ENCODE measurements around the gene CD68.
A peak's percentile ranks its signal among the peaks of the same experiment; 100 is the strongest.

CD68 gene

GRCh38 chr17:7579001-7579833 is at the start of gene CD68:
Gene CD68 (plus strand): TSS chr17:7579638. CDS start chr17:7579678, 40 bp downstream.
- TF ChIP-seq, protein P1, sequence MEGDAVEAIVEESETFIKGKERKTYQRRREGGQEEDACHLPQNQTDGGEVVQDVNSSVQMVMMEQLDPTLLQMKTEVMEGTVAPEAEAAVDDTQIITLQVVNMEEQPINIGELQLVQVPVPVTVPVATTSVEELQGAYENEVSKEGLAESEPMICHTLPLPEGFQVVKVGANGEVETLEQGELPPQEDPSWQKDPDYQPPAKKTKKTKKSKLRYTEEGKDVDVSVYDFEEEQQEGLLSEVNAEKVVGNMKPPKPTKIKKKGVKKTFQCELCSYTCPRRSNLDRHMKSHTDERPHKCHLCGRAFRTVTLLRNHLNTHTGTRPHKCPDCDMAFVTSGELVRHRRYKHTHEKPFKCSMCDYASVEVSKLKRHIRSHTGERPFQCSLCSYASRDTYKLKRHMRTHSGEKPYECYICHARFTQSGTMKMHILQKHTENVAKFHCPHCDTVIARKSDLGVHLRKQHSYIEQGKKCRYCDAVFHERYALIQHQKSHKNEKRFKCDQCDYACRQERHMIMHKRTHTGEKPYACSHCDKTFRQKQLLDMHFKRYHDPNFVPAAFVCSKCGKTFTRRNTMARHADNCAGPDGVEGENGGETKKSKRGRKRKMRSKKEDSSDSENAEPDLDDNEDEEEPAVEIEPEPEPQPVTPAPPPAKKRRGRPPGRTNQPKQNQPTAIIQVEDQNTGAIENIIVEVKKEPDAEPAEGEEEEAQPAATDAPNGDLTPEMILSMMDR (IDR thresholded peaks at IDR 0.05; ENCODE audit: low read depth, low read length), result no peak
- in situ Hi-C loops (cut with HindIII; ENCODE audit: low sequenced_read_pairs), result no loop called here
- peak; percentile 82 for DNase-seq (ENCODE audit: low read depth, low spot score)
- H3K4me3 ChIP-seq (ENCODE audit: low read depth, low read length), result no peak within 1 kb of the TSS

- in situ Hi-C loops (cut with HindIII; ENCODE audit: low sequenced_read_pairs), result no loop called here
- TF ChIP-seq, protein P1 (IDR thresholded peaks at IDR 0.05; ENCODE audit: low read depth, low read length), result no peak
- DNase-seq (ENCODE audit: low read depth, low spot score), result no peak
These were observed 49.2 kb upstream of the CD68 start for GRCh38 chr17:7530023-7530900.

GRCh38 chr17:7538050-7538449 is 41.4 kb upstream of the CD68 start:
- TF ChIP-seq, protein P1 (IDR thresholded peaks at IDR 0.05; ENCODE audit: low read depth, low read length), result no peak
- no peak overlapping the region for H3K4me3 ChIP-seq (ENCODE audit: low read depth, low read length)
- in situ Hi-C loops (cut with HindIII; ENCODE audit: low sequenced_read_pairs), result no loop called here
- DNase-seq (ENCODE audit: low read depth, low spot score), result no peak

More at GRCh38 chr17:7530023-7530900, 49.2 kb upstream of the CD68 start:
- no peak overlapping the region for H3K4me3 ChIP-seq (ENCODE audit: low read depth, low read length)

DNA sequence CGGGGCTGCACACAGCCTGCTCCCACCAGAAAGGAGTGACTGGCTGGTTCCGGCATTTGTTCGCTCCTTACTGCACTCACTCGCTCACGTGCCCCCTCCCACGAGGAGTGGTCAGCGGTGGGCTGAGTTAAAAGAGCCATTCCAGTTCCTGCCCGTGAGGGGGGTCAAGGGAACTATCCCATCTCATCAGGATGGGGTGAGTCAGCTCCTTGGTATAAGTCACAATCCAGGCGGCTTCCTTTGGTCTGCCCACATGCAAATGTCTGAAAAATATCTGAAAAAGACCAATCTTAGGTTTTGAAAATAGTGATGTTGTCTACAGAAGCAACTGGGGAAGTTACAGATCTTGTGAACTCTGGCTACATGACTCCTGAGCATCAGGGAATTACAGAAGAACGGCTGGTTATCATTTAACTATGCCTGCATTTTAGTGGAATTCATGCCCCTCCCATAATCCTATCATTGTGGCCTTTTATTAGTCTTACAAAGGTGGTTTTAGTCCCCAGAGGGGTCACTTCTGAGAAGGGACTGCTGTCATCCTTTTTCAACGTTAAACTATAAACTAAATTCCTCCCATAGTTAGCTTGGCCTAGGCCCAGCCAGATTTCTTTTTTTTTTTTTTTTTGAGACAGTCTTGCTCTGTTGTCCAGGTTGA is 40.4 kb upstream of the CD68 start:
- no peak overlapping the region for H3K4me3 ChIP-seq (ENCODE audit: low read depth, low read length)
- TF ChIP-seq, protein P1 (IDR thresholded peaks at IDR 0.05; ENCODE audit: low read depth, low read length), result no peak
- peak; percentile 38 for DNase-seq (ENCODE audit: low read depth, low spot score)
- in situ Hi-C loops (cut with HindIII; ENCODE audit: low sequenced_read_pairs), result no loop called here

DNA sequence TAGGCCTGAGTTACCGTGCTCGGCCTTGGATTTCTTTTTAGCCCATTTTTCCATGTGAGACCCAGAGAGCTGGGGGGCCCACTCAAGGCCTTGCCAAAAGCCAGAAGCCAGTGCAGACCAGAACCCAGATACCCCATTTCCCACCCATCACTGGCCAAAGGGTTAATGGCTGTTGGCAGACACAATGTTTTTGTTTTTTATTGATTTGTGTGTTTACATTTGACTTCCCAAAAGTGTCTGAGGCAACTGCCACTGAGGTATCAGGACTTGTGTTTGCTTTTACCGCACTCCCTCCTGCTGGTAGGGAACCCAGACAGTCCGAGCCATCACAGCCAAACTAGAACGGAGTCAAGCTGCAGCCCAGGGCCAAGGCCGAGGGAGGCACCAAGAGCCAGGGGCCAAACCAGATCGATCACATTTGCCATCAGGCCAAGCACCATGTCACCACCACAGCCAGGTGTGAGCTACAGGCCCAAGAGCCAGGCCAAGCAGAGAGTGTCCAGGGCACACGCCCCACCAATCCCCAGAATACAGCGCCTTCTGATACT is 38.3 kb upstream of the CD68 start:
- in situ Hi-C loops (cut with HindIII; ENCODE audit: low sequenced_read_pairs), result no loop called here
- TF ChIP-seq, protein P1 (IDR thresholded peaks at IDR 0.05; ENCODE audit: low read depth, low read length), result no peak
- DNase-seq (ENCODE audit: low read depth, low spot score), result no peak
- H3K4me3 ChIP-seq (ENCODE audit: low read depth, low read length), result no peak overlapping the region

GRCh38 chr17:7544911-7545310 is 34.5 kb upstream of the CD68 start:
- in situ Hi-C loops (cut with HindIII; ENCODE audit: low sequenced_read_pairs), result no loop called here
- no peak for DNase-seq (ENCODE audit: low read depth, low spot score)
- TF ChIP-seq, protein P1 (IDR thresholded peaks at IDR 0.05; ENCODE audit: low read depth, low read length), result no peak
- H3K4me3 ChIP-seq (ENCODE audit: low read depth, low read length), result no peak overlapping the region

Measured in astrocyte of the spinal cord (primary cell).